CD14-positive monocyte (primary cell): ENCODE results near the gene P2RX6. TPM values are rescaled to one million over a fixed set of nuclear protein-coding genes. Genes with fewer than 3 reads are reported as not detected.

Experiments used
- DNase-seq, 3 donors: peaks; one replicate each; pipeline ENCODE4 v3.0.0-alpha.2; 2011 to 2022
- H2AFZ ChIP-seq: 2 replicates; pipeline ENCODE4 v1.6.0; 2012; ENCODE audit warnings: mild to moderate bottlenecking, low read depth, low read length, inconsistent platforms; ENCODE audit not compliant: insufficient read depth, poor library complexity, severe bottlenecking
- H3K27ac ChIP-seq, 2 donors: 1 replicate in 1 of 2; 2 replicates in 1 of 2; pipeline ENCODE4 v1.5.1; 2012 to 2013; ENCODE audit warnings: low read length in 2 of 2, control low read depth in 1 of 2, inconsistent platforms in 1 of 2, low read depth in 1 of 2, mild to moderate bottlenecking in 1 of 2
- H3K27me3 ChIP-seq, 2 donors: one replicate each; pipeline versions ENCODE4 v1.6.0 to v1.6.1; 2011 to 2013; ENCODE audit warnings: low read length in 2 of 2; ENCODE audit not compliant: control insufficient read depth in 2 of 2, insufficient read depth in 2 of 2
- H3K36me3 ChIP-seq, 2 donors: replicated peaks in 1 of 2; 1 replicate in 1 of 2; 2 replicates in 1 of 2; pipeline versions ENCODE4 v1.5.1 to v1.6.1; 2012 to 2013; ENCODE audit warnings: low read length in 2 of 2, control low read depth in 1 of 2, inconsistent platforms in 1 of 2, mild to moderate bottlenecking in 1 of 2; ENCODE audit not compliant: insufficient read depth in 2 of 2, control insufficient read depth in 1 of 2
- H3K4me1 ChIP-seq, 2 donors: 1 replicate in 1 of 2; 2 replicates in 1 of 2; pipeline versions ENCODE4 v1.5.1 to v1.6.1; 2012 to 2013; ENCODE audit warnings: low read length in 2 of 2, control low read depth in 1 of 2, inconsistent platforms in 1 of 2, mild to moderate bottlenecking in 1 of 2, moderate library complexity in 1 of 2; ENCODE audit not compliant: insufficient read depth in 2 of 2, control insufficient read depth in 1 of 2
- H3K4me2 ChIP-seq: replicated peaks from 2 replicates; pipeline ENCODE3; 2012; ENCODE audit warnings: low read length, moderate library complexity, mild to moderate bottlenecking; ENCODE audit not compliant: poor library complexity, severe bottlenecking; ENCODE audit errors: extremely low read depth
- H3K4me3 ChIP-seq, 3 experiments: fragments of 200-600 bp in 1 of 3; sonication (generic) in 1 of 3; replicated peaks in 1 of 3; 1 replicate in 2 of 3; 2 replicates in 1 of 3; pipeline ENCODE4 v1.5.1; 2011 to 2013; ENCODE audit warnings: low read length in 3 of 3, mild to moderate bottlenecking in 3 of 3, control low read depth in 2 of 3, low read depth in 2 of 3, inconsistent platforms in 1 of 3, moderate library complexity in 1 of 3
- H3K79me2 ChIP-seq: 2 replicates; pipeline ENCODE4 v1.6.0; 2012; ENCODE audit warnings: mild to moderate bottlenecking, control low read depth, inconsistent platforms, low read length, moderate library complexity; ENCODE audit not compliant: insufficient read depth
- H3K9ac ChIP-seq: 2 replicates; pipeline ENCODE4 v1.6.0; 2017; ENCODE audit warnings: low read length, mild to moderate bottlenecking; ENCODE audit not compliant: insufficient read depth, poor library complexity, severe bottlenecking
- H3K9me3 ChIP-seq, 2 donors: replicated peaks in 1 of 2; 1 replicate in 1 of 2; 2 replicates in 1 of 2; pipeline versions ENCODE4 v1.5.1 to v1.6.1; 2012 to 2013; ENCODE audit warnings: low read length in 2 of 2, control low read depth in 1 of 2; ENCODE audit not compliant: control insufficient read depth in 1 of 2, insufficient read depth in 1 of 2
- H4K20me1 ChIP-seq: 2 replicates; pipeline ENCODE4 v1.6.0; 2012; ENCODE audit warnings: mild to moderate bottlenecking, low read length, control low read depth, moderate library complexity; ENCODE audit not compliant: insufficient read depth
- H3K27ac Mint-ChIP-seq, 7 donors: one replicate each; pipeline ENCODE4 v1.8.0; 2020; ENCODE audit warnings: mild to moderate bottlenecking in 7 of 7, mixed read lengths in 7 of 7, moderate library complexity in 6 of 7, inconsistent platforms in 2 of 7
- H3K27me3 Mint-ChIP-seq, 3 donors: one replicate each; pipeline ENCODE4 v1.8.0; 2021 to 2022; ENCODE audit warnings: low read depth in 3 of 3, mild to moderate bottlenecking in 3 of 3, mixed read lengths in 3 of 3, moderate library complexity in 3 of 3, inconsistent platforms in 1 of 3
- H3K36me3 Mint-ChIP-seq, 2 donors: one replicate each; pipeline ENCODE4 v1.8.0; 2020; ENCODE audit warnings: mixed read lengths in 2 of 2, inconsistent platforms in 1 of 2, mild to moderate bottlenecking in 1 of 2
- H3K4me1 Mint-ChIP-seq: one replicate; pipeline ENCODE4 v1.8.0; 2020; ENCODE audit warnings: mild to moderate bottlenecking, mixed read lengths
- H3K4me3 Mint-ChIP-seq, 2 donors: one replicate each; pipeline ENCODE4 v1.8.0; 2020; ENCODE audit warnings: mild to moderate bottlenecking in 2 of 2, mixed read lengths in 2 of 2, moderate library complexity in 1 of 2
- H3K9me3 Mint-ChIP-seq, 7 donors: one replicate each; pipeline ENCODE4 v1.8.0; 2020 to 2022; ENCODE audit warnings: mixed read lengths in 7 of 7, mild to moderate bottlenecking in 6 of 7, moderate library complexity in 6 of 7, inconsistent platforms in 2 of 7
- WGBS: methylation state at CpG from one replicate; pipeline ENCODE4 v1.1.5; 2013; ENCODE audit warnings: missing lambda C conversion rate; ENCODE audit not compliant: insufficient coverage; 5-methylcytosine and 5-hydroxymethylcytosine counted together
- intact Hi-C, 2 donors: fragments of 100-400 bp; cut with micrococcal nuclease; formaldehyde crosslinking; loops; one replicate each; pipeline versions ENCODE4 v1.15.0 to v1.15.1; 2023
- polyA plus RNA-seq, 3 donors: library from polyadenylated mRNA; depleted of rRNA in 1 of 3; unstranded in 2 of 3; stranded (reverse) in 1 of 3; fragments of 300-500 nt in 2 of 3; fragments of >200 nt in 1 of 3; fragmentation: Illumina TruSeq in 2 of 3; gene quantifications; 1 replicate in 2 of 3; 2 replicates in 1 of 3; pipeline ENCODE4 v1.2.3, GENCODE V29; 2012 to 2021
- TF ChIP-seq, protein P1 (sequence below): fragments of 200-600 bp; IDR thresholded peaks from one replicate; pipeline ENCODE4 v1.8.0; 2022; ENCODE audit warnings: antibody characterized with exemption, mild to moderate bottlenecking

The P2RX6 gene
- polyA plus RNA-seq, 3 donors: not detected

DNA sequence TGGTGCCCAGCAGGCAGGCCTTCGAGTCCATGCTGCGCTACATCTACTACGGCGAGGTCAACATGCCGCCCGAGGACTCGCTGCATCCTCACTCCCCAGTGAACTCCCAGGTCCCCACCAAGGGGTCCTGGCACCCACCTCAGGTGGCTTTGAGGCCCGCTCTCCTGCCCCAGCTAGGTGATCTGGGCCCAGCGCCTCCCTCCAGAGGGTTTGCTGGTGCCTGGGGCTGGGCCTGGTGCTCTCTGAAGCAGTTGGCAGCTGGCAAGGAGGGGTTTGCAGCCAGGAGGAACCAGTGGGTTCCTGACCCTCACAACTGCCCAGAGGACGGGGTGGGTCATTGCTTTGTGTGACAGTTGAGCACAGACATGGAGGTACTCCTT lies 18.9 kb upstream of the P2RX6 start:
- intact Hi-C loops: no loop called here
- TF ChIP-seq, protein P1, sequence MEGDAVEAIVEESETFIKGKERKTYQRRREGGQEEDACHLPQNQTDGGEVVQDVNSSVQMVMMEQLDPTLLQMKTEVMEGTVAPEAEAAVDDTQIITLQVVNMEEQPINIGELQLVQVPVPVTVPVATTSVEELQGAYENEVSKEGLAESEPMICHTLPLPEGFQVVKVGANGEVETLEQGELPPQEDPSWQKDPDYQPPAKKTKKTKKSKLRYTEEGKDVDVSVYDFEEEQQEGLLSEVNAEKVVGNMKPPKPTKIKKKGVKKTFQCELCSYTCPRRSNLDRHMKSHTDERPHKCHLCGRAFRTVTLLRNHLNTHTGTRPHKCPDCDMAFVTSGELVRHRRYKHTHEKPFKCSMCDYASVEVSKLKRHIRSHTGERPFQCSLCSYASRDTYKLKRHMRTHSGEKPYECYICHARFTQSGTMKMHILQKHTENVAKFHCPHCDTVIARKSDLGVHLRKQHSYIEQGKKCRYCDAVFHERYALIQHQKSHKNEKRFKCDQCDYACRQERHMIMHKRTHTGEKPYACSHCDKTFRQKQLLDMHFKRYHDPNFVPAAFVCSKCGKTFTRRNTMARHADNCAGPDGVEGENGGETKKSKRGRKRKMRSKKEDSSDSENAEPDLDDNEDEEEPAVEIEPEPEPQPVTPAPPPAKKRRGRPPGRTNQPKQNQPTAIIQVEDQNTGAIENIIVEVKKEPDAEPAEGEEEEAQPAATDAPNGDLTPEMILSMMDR: no peak
- Histone ChIP-seq H3K4me3 (no peak overlapping the region), H3K4me1 (peaks cover 8 to 11% of the 10 kb centered on the region in 2 donors), H2AFZ (no peak overlapping the region), H3K9ac (no peak overlapping the region), H3K27me3 (no peaks in the 10 kb centered on the region), H3K27ac (no peak overlapping the region), H3K9me3 (no peaks in the 10 kb centered on the region), H3K36me3 (peaks cover 80 to 92% of the 10 kb centered on the region in 2 donors), H3K79me2 (peaks cover 9% of the 10 kb centered on the region), H3K4me2 (no peak overlapping the region), H4K20me1 (no peaks in the 10 kb centered on the region)
- peaks cover 41 to 75% of the 10 kb centered on the region in 2 donors for H3K36me3 Mint-ChIP-seq
- peaks cover 0 to 6% (median 0%) of the 10 kb centered on the region in 3 donors for H3K27me3 Mint-ChIP-seq
- H3K27ac Mint-ChIP-seq: peak overlapping the region in 3 of 7 donors; percentile 33 to 64 (median 41)
- WGBS: 92% methylated on average over 10 of the region's 10 CpGs
- H3K4me3 Mint-ChIP-seq: no peak overlapping the region
- DNase-seq: no peak
- H3K9me3 Mint-ChIP-seq: no peaks in the 10 kb centered on the region
- H3K4me1 Mint-ChIP-seq: peaks cover 9% of the 10 kb centered on the region

DNA sequence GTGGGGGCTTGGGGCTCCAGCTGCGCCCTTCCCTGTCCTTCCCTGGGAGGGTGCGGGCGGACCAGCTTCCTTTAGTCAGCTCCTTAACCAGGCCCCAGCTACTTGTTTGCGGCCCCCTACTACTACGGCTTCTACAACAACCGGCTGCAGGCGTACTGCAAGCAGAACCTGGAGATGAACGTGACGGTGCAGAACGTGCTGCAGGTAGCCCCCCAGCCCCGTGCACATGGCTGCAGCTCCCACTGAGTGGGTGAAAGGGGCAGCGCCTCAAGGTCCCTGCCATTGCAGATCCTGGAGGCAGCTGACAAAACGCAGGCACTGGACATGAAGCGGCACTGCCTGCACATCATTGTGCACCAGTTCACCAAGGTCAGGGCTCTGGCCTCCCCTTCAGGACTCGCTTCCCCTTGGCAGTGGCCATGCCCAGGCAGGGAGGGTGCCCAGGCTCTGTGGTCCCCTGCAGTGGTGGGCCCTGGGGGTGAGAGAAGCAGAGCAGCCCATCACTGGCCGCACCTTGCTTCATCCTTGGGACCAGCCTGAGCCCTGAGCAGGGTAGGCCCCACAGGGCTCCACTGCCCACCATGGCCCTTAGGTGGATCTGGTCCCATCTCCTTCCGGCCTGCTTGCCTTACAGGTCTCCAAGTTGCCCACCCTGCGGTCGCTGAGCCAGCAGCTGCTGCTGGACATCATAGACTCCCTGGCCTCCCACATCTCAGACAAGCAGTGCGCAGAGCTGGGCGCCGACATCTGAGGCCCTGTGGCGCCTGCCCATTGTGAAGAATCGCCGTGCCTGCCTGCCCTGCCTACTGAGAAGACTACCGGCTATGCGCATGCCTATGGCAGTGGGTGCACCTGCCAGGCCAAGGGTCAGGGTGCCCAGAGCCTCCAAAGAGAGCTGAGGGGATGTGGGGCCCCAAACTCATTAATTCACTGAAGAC lies 18.1 kb upstream of the P2RX6 start:
- Histone ChIP-seq H3K36me3 (peaks cover 72 to 83% of the 10 kb centered on the region in 2 donors), H3K27ac (no peak overlapping the region), H4K20me1 (no peaks in the 10 kb centered on the region), H3K4me2 (no peak overlapping the region), H3K9ac (no peak overlapping the region), H2AFZ (no peak overlapping the region), H3K27me3 (no peaks in the 10 kb centered on the region), H3K9me3 (no peaks in the 10 kb centered on the region), H3K79me2 (peaks cover 13% of the 10 kb centered on the region), H3K4me3 (no peak overlapping the region), H3K4me1 (peaks cover 14 to 16% of the 10 kb centered on the region in 2 donors)
- 95% methylated on average over 27 of the region's 27 CpGs for WGBS
- intact Hi-C loops: no loop called here
- Mint-ChIP-seq H3K4me1 (peaks cover 15% of the 10 kb centered on the region), H3K4me3 (no peak overlapping the region), H3K36me3 (peaks cover 38 to 68% of the 10 kb centered on the region in 2 donors), H3K9me3 (no peaks in the 10 kb centered on the region), H3K27ac (no peak overlapping the region), H3K27me3 (peaks cover 0 to 6% (median 0%) of the 10 kb centered on the region in 3 donors)
- DNase-seq: no peak
- TF ChIP-seq, protein P1: no peak
